NT2/D1 (cell line): ENCODE results near the gene IER5.

Experiments
- SUZ12 ChIP-seq: IDR thresholded peaks from 2 replicates; pipeline ENCODE4 v1.6.1; 2011; ENCODE audit not compliant: insufficient read length, insufficient read depth; ENCODE audit errors: extremely low read depth
- YY1 ChIP-seq: IDR thresholded peaks from 2 replicates; pipeline ENCODE4 v1.6.1; 2011; ENCODE audit not compliant: insufficient read length, insufficient read depth
- ZNF274 ChIP-seq: IDR thresholded peaks from 2 replicates; pipeline ENCODE4 v1.6.1; 2011; ENCODE audit warnings: mild to moderate bottlenecking, low read depth, low read length

GRCh38 chr1:181107711-181108110, 19.2 kb downstream of the IER5 start:
- no peak for TF ChIP-seq ZNF274
- TF ChIP-seq SUZ12: no peak
- TF ChIP-seq YY1: no peak
